Activated CD4-positive, alpha-beta T cell treated with anti-CD3 and anti-CD28 coated beads for 48 hours (primary cell): ENCODE measurements around the gene ANXA5.
A peak's percentile ranks its signal among the peaks of the same experiment; 100 is the strongest.
"Not testable (repeated sequence)": the region's sequence is repeated elsewhere in the genome, so short reads cannot be mapped to it uniquely, and the experiment has no call there.

Source experiments
- DNase-seq: peaks from one replicate; pipeline ENCODE4 v3.0.0-alpha.2; 2020

ANXA5 gene

GRCh38 chr4:121696581-121697461 is at the start of gene ANXA5:
ANXA5 (minus strand) TSS chr4:121696980; CDS start chr4:121696589, 391 bp downstream.
- DNase-seq = peak; percentile 81

DNA sequence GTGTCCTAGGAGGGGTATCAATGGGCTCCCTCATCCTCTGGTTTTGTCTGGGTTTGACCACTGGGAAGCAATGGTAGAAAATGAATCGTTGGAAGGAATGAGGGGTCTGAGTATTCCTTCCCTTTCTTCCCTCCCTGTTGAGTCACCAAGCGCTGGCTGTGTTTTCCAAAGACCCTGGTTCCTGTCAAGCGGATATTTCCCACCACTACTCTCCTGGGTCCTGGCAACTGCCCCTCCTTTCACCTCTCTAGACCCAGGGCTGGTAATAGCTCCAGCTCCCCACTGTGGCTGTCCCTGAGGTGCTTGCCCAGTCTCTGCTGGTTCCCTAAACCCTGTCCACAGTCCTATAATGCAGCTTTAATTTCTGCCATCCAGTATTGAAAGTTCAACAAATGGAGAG is 46.0 kb upstream of the ANXA5 start:
- no peak for DNase-seq

DNA sequence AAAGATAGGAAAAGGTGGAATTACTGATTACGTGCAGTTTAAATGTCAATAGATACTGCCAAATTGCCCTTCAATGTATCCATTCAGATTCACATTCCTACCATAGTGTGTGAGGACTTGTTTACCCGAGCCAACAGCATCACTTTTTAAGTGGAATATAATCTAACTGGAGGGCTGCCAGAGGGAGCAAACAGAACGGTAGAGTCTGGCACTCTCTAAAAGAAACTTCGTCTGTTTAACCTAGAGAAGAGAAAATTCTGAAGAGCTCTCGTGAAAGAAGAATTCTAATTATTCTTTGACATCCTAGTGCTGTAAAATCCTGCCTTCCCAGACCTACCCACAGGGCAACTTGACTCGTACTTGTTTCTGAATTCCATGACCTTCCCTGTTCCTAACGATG is 45.0 kb upstream of the ANXA5 start:
- DNase-seq = no peak

GRCh38 chr4:121740796-121741409 is 44.1 kb upstream of the ANXA5 start:
- no peak for DNase-seq

DNA sequence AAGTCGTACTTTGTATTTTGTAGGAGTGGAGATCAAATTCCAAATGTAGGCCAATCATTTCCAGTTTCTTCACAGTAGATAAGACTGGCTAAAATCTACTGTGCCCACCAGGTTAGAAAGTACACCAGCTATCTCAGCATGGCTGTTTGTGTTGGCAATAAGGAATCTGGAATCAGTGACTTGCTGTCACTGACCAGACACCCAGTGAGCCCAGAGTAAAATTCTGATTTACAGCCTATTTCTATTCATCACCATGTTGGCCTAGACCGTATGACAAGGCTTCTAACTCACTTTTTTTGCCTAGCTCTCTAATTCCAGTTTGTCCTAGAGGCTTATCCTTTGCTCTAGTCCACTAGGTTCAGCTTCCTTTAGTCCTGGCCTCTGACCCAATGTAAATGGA is 42.8 kb upstream of the ANXA5 start:
- DNase-seq = no peak

DNA sequence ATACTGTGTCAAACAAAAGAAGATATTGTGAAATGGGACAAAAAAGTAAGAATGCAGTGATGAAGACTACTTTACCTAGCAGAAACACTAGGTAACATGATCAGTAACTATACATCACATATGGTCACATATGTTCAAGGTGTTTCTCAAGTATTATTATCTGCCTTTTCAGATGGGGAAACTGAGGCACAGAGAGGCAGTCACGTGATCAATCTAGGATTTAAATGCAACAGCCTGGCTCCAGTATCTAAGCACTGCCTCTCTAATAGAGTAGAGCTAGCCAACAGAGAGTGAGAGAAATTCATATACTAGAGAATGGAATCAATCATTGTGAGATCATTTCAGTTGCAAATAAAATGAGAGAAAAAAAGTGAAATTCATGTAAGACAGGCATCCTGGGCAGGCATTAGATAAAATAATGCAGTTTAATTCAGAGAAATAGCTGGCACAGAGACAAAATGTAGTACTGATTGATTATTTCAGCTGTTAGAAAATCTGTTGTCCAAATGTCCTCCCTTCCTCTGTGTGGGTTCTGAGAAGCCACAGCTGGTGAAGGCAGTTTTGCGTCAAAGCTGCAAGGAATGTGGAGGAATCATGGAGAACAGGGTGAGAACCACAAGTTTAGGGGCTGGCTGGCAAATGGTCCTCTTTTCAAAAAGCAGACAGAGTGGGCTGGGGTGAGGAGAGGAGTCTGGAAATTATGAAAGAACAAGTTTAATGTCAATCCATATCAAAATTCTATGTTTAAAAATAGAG is 42.2 kb upstream of the ANXA5 start:
- DNase-seq = no peak

DNA sequence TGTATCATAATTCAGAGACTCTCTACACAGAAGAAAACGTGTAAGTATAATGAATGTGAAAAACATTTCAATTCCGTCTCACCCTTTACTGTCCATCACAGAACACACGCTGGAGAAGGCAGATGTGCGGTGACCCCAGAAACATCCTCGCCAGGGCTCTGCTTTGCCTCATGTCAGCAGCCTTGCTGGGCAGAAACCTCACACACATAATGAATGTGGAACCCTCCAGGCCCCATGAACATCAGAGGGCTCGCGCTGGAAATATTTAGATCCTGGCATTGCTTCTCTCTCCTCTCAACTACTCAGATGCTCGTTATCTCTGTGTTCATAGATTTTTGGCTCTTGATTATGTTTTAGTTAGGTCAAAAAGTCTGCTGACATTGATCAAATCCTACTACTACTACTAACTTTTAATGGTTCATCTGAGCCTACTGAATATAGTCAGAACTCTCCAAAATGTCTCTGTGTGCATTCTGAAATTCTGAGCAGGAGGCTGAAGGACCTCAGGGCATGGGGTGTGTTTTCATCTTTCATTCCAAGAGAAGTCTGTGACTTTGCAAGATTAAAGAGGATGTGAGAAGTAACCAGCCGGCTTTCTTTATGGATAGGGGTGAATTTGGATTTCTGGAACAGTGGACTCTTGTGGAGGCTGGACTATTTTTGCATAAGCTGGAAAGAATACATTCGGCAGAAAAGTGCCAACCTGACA is 41.2 kb upstream of the ANXA5 start:
- DNase-seq = no peak

DNA sequence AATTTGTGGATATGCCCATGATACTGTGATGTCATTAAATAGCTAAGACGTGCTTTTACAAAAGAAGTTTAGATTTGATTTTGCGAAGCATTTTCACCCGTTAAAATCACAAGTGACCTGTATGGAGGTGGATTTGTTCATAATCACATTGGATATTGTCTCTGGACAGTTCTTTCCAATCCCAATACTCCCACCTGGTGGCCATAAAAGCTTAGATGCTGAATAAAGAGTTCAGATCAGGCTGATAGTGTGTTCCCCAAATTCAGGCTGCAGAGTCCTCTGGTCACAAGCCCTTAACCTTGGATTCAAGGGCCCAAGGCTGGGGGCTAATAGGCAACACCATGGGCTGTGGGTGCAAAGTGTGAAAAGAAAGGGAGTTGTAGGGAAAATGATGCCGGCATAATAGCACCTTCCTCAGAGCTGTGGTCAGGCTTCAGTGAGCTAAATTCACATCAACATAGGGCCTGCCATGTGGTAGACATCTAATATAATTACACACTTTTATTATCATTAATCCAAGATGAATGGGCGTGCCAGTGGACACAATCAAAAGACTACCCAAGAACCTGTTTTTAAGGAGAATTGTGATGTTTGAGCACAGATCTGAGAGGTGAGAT is 40.1 kb upstream of the ANXA5 start:
- DNase-seq = peak; percentile 30

DNA sequence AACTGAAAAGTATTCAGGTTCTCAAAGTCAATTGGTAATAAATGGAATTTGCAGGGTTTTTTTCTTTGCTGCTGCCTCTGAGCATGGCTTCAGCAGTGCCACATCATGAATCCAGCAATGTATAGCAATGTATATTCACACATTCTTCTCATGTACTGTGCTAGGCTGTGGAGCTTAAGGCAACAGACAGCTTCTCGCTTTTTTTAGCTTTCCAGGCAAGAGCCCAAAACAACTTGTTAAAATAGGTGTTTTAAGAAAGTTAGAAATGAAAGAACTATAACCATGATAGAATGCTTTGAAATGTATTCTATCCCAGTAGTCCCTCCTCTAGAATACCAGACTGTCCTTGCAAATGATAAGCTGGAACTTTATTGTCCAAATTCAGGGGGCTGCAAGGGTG is 37.8 kb upstream of the ANXA5 start:
- no peak for DNase-seq

- no peak for DNase-seq
These were observed 37.2 kb upstream of the ANXA5 start for GRCh38 chr4:121733942-121734341.

DNA sequence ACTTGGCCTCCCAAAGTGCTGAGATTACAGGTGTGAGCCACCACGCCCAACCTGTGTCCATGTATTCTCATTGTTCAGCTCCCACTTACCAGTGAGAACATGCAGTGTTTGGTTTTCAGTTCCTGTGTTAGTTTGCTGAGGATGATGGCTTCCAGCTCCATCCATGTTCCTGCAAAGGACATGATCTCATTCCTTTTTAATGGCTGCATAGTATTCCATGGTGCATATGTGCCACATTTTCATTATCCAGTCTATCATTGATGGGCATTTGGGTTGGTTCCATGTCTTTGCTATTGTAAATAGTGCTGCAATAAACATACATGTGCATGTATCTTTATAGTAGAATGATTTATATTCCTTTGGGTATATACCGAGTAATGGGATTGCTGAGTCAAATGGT is 33.0 kb upstream of the ANXA5 start:
- not testable (repeated sequence) for DNase-seq

DNA sequence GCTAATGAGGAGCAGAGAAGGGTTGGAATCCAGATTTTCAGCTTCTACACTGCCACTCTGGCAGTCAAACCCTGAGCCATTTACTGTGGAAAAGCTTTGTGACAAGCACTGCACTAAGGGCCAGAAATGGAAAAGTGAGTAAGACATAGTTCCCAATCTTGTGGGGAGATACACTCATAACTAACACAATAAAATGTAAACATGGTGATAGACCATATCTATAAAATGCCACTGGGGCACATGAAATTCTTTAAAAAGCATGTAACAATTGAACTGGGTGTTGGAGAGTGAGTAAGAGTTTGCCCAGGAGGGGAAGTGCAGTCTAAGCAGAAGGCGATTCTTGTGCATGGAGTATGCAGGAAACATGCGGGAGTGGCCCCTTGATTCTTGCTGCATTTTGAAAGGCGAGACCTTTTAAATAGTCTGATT is 32.0 kb upstream of the ANXA5 start:
- DNase-seq = no peak

DNA sequence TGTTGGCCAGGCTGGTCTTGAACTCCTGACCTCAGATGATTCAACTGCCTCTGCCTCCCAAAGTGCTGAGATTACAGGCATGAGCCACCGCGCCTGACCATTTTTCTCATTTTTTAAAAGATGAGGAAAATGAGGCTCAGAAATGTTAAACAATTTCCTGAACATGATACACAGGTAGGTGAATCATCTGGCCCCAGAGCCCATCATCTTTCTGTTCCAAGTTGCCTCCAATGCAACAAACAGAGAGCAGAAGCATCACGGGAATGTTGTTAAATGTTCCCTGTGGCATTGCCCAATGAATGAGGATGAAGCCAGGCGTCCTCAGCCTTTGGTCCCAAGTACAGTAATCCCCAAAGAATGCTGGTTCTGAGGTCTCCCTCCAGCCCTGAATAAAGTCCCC is 31.3 kb upstream of the ANXA5 start:
- DNase-seq = no peak

DNA sequence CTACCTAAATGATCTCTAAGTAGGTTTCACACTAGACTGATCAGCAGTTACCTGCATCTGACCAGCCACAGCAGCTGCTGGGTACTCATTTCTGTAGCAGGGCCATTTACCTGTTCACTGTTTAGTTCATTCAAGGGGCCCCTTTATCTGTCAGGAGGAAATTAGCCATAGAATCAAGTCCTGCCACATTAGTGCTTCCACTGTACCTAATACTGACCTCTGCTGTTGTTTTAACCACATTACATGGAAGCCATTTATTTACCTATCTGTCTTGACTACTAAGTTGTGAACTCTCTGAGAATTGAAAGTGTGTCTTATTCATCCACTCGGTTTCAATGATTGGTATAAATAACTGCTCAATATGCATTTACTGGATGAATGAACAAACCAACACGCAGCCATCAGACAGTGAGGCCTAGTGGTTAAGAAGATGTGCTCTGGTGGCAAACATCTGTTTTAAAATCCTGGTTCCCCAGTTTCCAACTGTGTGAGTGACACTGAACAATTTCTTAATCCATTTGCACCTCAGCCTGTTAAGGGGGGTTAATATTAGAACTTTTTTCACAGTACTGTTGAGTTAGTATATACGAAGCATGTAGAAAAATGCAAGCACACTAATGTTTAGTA is 30.0 kb upstream of the ANXA5 start:
- peak; percentile 25 for DNase-seq

- DNase-seq = no peak
These were observed 27.9 kb upstream of the ANXA5 start for GRCh38 chr4:121724671-121725070.

DNA sequence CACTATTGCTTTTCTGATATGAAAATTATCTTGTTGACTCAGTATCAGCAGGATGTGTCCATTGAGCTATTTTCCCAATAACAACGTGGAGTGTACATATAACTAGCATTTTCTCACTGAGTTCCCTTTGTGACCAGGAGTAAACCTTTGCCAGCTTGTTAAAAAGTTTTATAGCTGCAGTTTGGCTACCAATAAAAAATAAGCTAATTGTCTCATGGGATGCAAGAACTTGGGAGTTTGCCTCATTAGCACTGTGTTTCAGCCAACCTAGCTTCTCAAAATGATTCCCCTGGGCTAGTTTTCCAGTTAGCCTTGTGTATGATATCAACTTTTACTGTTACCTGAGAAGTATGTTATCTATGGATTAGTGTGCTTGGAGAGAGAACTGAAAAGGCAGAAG is 24.9 kb upstream of the ANXA5 start:
- no peak for DNase-seq

DNA sequence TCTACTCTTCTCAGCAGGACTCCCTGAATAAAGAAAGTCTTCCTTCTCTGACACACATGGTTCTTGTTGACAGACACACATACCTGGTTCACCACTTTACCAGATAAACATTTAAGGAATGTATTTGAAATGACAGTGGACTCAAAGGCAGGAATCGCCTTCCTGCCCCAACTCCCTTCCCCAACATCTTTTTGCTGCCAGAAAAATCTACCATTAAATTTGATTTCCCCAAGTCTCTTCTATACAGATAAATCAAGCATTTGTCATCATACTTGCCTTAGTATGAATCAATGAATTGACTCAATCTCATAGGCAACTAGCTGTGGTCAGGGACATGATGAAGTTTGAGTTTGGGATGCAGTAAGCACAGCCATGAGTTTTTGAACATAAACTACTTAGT is 23.3 kb upstream of the ANXA5 start:
- DNase-seq = no peak

- no peak for DNase-seq
These were observed 21.0 kb upstream of the ANXA5 start for GRCh38 chr4:121717680-121718237.

GRCh38 chr4:121714548-121714947 is 17.8 kb upstream of the ANXA5 start:
- DNase-seq = no peak

DNA sequence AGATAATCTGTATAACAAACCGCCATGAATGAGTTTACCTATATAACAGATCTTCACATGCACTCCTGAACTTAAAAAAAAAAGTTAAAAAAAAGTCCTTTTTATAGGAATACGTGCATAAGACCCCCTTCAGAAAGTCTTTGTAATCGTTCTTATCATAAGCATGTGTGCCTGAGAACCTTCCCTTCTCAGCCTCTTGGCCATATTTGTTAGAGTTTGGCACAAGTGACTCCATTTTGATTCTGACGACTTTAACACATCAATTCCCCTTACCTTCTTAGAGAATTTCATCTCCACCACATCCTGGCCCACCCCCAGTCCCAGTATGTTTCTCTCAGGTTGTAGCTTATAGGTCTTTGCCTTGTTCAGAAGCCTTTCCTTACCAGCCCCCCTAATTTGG is 16.0 kb upstream of the ANXA5 start:
- no peak for DNase-seq

- no peak for DNase-seq
These were observed 15.3 kb upstream of the ANXA5 start for GRCh38 chr4:121712001-121712651.
